ENCODE data around the gene NUBPL.

GRCh38 chr14:31854508-31855075 lies 293.4 kb downstream of the NUBPL start:
- TF ChIP-seq, protein P1, sequence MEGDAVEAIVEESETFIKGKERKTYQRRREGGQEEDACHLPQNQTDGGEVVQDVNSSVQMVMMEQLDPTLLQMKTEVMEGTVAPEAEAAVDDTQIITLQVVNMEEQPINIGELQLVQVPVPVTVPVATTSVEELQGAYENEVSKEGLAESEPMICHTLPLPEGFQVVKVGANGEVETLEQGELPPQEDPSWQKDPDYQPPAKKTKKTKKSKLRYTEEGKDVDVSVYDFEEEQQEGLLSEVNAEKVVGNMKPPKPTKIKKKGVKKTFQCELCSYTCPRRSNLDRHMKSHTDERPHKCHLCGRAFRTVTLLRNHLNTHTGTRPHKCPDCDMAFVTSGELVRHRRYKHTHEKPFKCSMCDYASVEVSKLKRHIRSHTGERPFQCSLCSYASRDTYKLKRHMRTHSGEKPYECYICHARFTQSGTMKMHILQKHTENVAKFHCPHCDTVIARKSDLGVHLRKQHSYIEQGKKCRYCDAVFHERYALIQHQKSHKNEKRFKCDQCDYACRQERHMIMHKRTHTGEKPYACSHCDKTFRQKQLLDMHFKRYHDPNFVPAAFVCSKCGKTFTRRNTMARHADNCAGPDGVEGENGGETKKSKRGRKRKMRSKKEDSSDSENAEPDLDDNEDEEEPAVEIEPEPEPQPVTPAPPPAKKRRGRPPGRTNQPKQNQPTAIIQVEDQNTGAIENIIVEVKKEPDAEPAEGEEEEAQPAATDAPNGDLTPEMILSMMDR (IDR thresholded peaks at IDR 0.05): no peak
- no peak for TF ChIP-seq POLR2A (IDR thresholded peaks at IDR 0.05)

All from sigmoid colon (tissue), 3 donors.